ENCODE results near the gene SLC27A2. TPM values are rescaled to one million over a fixed set of nuclear protein-coding genes. Genes with fewer than 3 reads are reported as not detected.

SLC27A2 gene
- total RNA-seq (2022; extraction: Qiagen RNA extraction): 30.9 to 37.7 TPM (median 33.0 TPM) in 5 replicates

GRCh38 chr15:50181969-50182218, at the start of gene SLC27A2:
TSS of gene SLC27A2 (plus strand) at chr15:50182196. CDS start at chr15:50182428, 232 bp downstream.

DNA sequence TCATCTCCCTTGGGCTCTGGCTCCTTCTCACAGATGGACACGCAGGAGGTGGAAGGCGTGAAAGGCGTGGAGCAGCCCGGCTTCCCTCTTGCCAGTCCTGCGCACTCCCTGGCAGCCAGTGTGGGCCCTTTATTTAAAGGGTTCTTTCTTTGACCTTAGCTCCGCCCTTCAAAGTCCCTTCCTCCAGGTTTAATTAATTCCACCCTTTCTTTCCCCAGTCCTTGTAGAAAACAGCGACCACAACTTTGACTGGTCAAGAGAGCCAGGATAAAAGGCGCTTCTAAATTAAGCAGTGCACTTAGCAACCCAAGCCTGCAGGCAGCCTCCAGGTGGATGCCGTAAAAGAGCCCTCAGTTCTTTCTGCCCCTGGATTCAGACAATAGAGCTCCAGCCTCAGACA, 83.6 kb downstream of the SLC27A2 start, which contains the start of gene HDC:
Gene HDC (minus strand): TSS at position 107 of the 400 bp plus-strand sequence. CDS start 103 bp downstream, at position 4.

Other genes starting within 250 kb of the SLC27A2 start
- gene ATP8B4, start 63.0 kb upstream of the SLC27A2 start, total RNA-seq (2022; extraction: Qiagen RNA extraction): 0.57 to 1.7 TPM (median 0.90 TPM) in 5 replicates
- 0.08 to 0.10 TPM (median 0.08 TPM) in 3 of 5 replicates, not detected in the others for gene HDC, start 83.5 kb downstream of the SLC27A2 start, total RNA-seq (2022; extraction: Qiagen RNA extraction)
- 26.9 to 36.8 TPM (median 32.3 TPM) in 5 replicates for gene GABPB1, start 173.0 kb downstream of the SLC27A2 start, total RNA-seq (2022; extraction: Qiagen RNA extraction)
- gene USP8, start 242.2 kb downstream of the SLC27A2 start, total RNA-seq (2022; extraction: Qiagen RNA extraction): 32.1 to 43.8 TPM (median 41.8 TPM) in 5 replicates